Liver (tissue), 9 donors: ENCODE results near the gene CYTH3. TPM values are rescaled to one million over a fixed set of nuclear protein-coding genes. Genes with fewer than 3 reads are reported as not detected.

Experiments used
- DNase-seq: peaks from one replicate; pipeline ENCODE4 v3.0.0-alpha.2; 2017; ENCODE audit warnings: low spot score
- H3K27ac ChIP-seq, 2 donors: one replicate each; pipeline ENCODE4 v1.7.0; 2013; ENCODE audit warnings: inconsistent platforms in 2 of 2, low read length in 2 of 2, control low read depth in 1 of 2, low read depth in 1 of 2, mild to moderate bottlenecking in 1 of 2
- H3K27me3 ChIP-seq, 4 donors: one replicate each; pipeline versions ENCODE4 v1.6.1 to v1.7.0; 2013; ENCODE audit warnings: low read length in 3 of 4, inconsistent platforms in 1 of 4, mild to moderate bottlenecking in 1 of 4, moderate library complexity in 1 of 4; ENCODE audit not compliant: control insufficient read depth in 4 of 4, insufficient read depth in 4 of 4
- H3K36me3 ChIP-seq, 4 donors: one replicate each; pipeline versions ENCODE4 v1.6.1 to v1.7.0; 2013; ENCODE audit warnings: low read length in 3 of 4, mild to moderate bottlenecking in 3 of 4, low read depth in 1 of 4, moderate library complexity in 1 of 4; ENCODE audit not compliant: control insufficient read depth in 4 of 4, insufficient read depth in 3 of 4
- H3K4me1 ChIP-seq, 4 donors: one replicate each; pipeline versions ENCODE4 v1.6.1 to v1.7.0; 2013; ENCODE audit warnings: low read length in 3 of 4, mild to moderate bottlenecking in 3 of 4, moderate library complexity in 1 of 4; ENCODE audit not compliant: control insufficient read depth in 4 of 4, insufficient read depth in 4 of 4
- H3K4me3 ChIP-seq, 3 donors: one replicate each; pipeline versions ENCODE4 v1.6.1 to v1.7.0; 2013; ENCODE audit warnings: low read length in 3 of 3, control low read depth in 1 of 3, low read depth in 1 of 3, mild to moderate bottlenecking in 1 of 3
- H3K9ac ChIP-seq, 2 donors: one replicate each; pipeline ENCODE4 v1.7.0; 2013; ENCODE audit warnings: low read length in 2 of 2, mild to moderate bottlenecking in 2 of 2, moderate library complexity in 2 of 2, control low read depth in 1 of 2, low read depth in 1 of 2
- H3K9me3 ChIP-seq, 4 donors: one replicate each; pipeline versions ENCODE4 v1.6.1 to v1.7.0; 2013; ENCODE audit warnings: low read length in 3 of 4; ENCODE audit not compliant: control insufficient read depth in 4 of 4
- ATF3 ChIP-seq: IDR thresholded peaks from 2 replicates; pipeline ENCODE4 v1.6.1; 2016; ENCODE audit warnings: antibody characterized with exemption
- CTCF ChIP-seq: fragments of 150-350 bp; IDR thresholded peaks from 2 replicates; pipeline ENCODE4 v1.5.1; 2017; ENCODE audit warnings: improper control_type of control experiment, low read depth, low read length; ENCODE audit not compliant: missing input control
- EGR1 ChIP-seq, 2 donors: IDR thresholded peaks; 2 replicates each; pipeline ENCODE4 v1.6.1; 2016 to 2018; ENCODE audit warnings: antibody characterized with exemption in 2 of 2, low read depth in 2 of 2
- FOXA1 ChIP-seq: IDR thresholded peaks from 2 replicates; pipeline ENCODE4 v1.6.1; 2016; ENCODE audit warnings: antibody characterized with exemption
- FOXA2 ChIP-seq: IDR thresholded peaks from 2 replicates; pipeline ENCODE4 v1.6.1; 2016; ENCODE audit warnings: antibody characterized with exemption
- GABPA ChIP-seq, 2 donors: IDR thresholded peaks in 1 of 2; conservative IDR thresholded peaks in 1 of 2; 2 replicates each; pipeline ENCODE4 v1.6.1; 2016; ENCODE audit warnings: antibody characterized with exemption in 2 of 2, mild to moderate bottlenecking in 1 of 2, moderate library complexity in 1 of 2
- HNF4A ChIP-seq, 2 donors: conservative IDR thresholded peaks; 2 replicates each; pipeline ENCODE4 v1.6.1; 2016; ENCODE audit warnings: antibody characterized with exemption in 2 of 2, mild to moderate bottlenecking in 2 of 2
- HNF4G ChIP-seq: IDR thresholded peaks from 2 replicates; pipeline ENCODE4 v1.6.1; 2016; ENCODE audit warnings: antibody characterized with exemption
- JUND ChIP-seq, 2 donors: IDR thresholded peaks; 2 replicates each; pipeline ENCODE4 v1.6.1; 2016; ENCODE audit warnings: antibody characterized with exemption in 2 of 2
- MAX ChIP-seq: IDR thresholded peaks from 2 replicates; pipeline ENCODE4 v1.6.1; 2016; ENCODE audit warnings: antibody characterized with exemption
- NR2F2 ChIP-seq: IDR thresholded peaks from 2 replicates; pipeline ENCODE4 v1.6.1; 2016; ENCODE audit warnings: antibody characterized with exemption
- RAD21 ChIP-seq, 2 donors: IDR thresholded peaks; 2 replicates each; pipeline ENCODE4 v1.6.1; 2016; ENCODE audit warnings: antibody characterized with exemption in 2 of 2, mild to moderate bottlenecking in 2 of 2
- REST ChIP-seq: IDR thresholded peaks from 2 replicates; pipeline ENCODE4 v1.6.1; 2016; ENCODE audit warnings: antibody characterized with exemption, mild to moderate bottlenecking
- RXRA ChIP-seq, 2 donors: IDR thresholded peaks; 2 replicates each; pipeline ENCODE4 v1.6.1; 2017 to 2018; ENCODE audit warnings: antibody characterized with exemption in 2 of 2, mild to moderate bottlenecking in 1 of 2
- SP1 ChIP-seq: IDR thresholded peaks from 2 replicates; pipeline ENCODE4 v1.6.1; 2018; ENCODE audit warnings: antibody characterized with exemption, mild to moderate bottlenecking
- TAF1 ChIP-seq: conservative IDR thresholded peaks from 2 replicates; pipeline ENCODE4 v1.6.1; 2016; ENCODE audit warnings: antibody characterized with exemption, mild to moderate bottlenecking
- YY1 ChIP-seq: IDR thresholded peaks from 2 replicates; pipeline ENCODE4 v1.6.1; 2016; ENCODE audit warnings: antibody characterized with exemption, mild to moderate bottlenecking
- ZBTB33 ChIP-seq: IDR thresholded peaks from 2 replicates; pipeline ENCODE4 v1.6.1; 2016; ENCODE audit warnings: antibody characterized with exemption
- WGBS: extraction: QIAGEN DNeasy Blood & Tissue Kit; methylation state at CpG from one replicate; pipeline ENCODE4 v1.1.7; 2013; 5-methylcytosine and 5-hydroxymethylcytosine counted together
- polyA plus RNA-seq, 2 donors: library from polyadenylated mRNA; stranded (reverse) in 1 of 2; unstranded in 1 of 2; fragments of 200-250 nt in 1 of 2; fragments of >200 nt in 1 of 2; fragmentation: Nextera tagmentation in 1 of 2; extraction: Ambion mirVana in 1 of 2; gene quantifications; one replicate each; pipeline versions ENCODE4 v1.2.1 to v1.2.3, GENCODE V29; 2013 to 2015
- total RNA-seq, 2 donors: library from RNA; depleted of rRNA; stranded (reverse); fragments of >200 nt; gene quantifications; one replicate each; pipeline ENCODE4 v1.2.3, GENCODE V29; 2014
- donor health status: healthy.
- donor health status: healthy.
- donor health status: healthy.
- donor health status: healthy.
- donor health status: healthy.

The CYTH3 gene
- total and polyA plus RNA-seq, 4 donors: 1.1 to 6.3 (median 3.7) TPM

- Histone ChIP-seq H3K9ac (no peak overlapping the region), H3K27ac (no peak overlapping the region), H3K4me3 (no peak overlapping the region), H3K27me3 (no peaks in the 10 kb centered on the region), H3K4me1 (no peaks in the 10 kb centered on the region), H3K36me3 (peaks cover 0 to 6% (median 2%) of the 10 kb centered on the region in 4 donors), H3K9me3 (no peaks in the 10 kb centered on the region)
- DNase-seq: no peak
- no peak for TF ChIP-seq RXRA (IDR thresholded peaks at IDR 0.05)
- TF ChIP-seq FOXA1: no peak
- TF ChIP-seq FOXA2: no peak
- no peak for TF ChIP-seq TAF1
- no peak for TF ChIP-seq EGR1 (IDR thresholded peaks at IDR 0.05; ENCODE audit: low read depth in 2 of 2)
- TF ChIP-seq JUND (IDR thresholded peaks at IDR 0.05): no peak
- TF ChIP-seq HNF4G: no peak
- no peak for TF ChIP-seq MAX
- TF ChIP-seq RAD21 (IDR thresholded peaks at IDR 0.05): no peak
- 86% methylated on average over 13 of the region's 13 CpGs for WGBS
Measured at GRCh38 chr7:6167004-6167551, 105.3 kb downstream of the CYTH3 start.

- H3K9ac ChIP-seq: no peak overlapping the region
- H3K27ac ChIP-seq: no peak overlapping the region
- no peak for TF ChIP-seq NR2F2
- TF ChIP-seq FOXA2: no peak
- TF ChIP-seq ZBTB33: no peak
- TF ChIP-seq RAD21 (IDR thresholded peaks at IDR 0.05): no peak
- no peak for TF ChIP-seq EGR1 (IDR thresholded peaks at IDR 0.05; ENCODE audit: low read depth in 2 of 2)
- TF ChIP-seq CTCF: no peak
- no peak for TF ChIP-seq RXRA (IDR thresholded peaks at IDR 0.05)
- no peak for TF ChIP-seq GABPA (IDR thresholded peaks at IDR 0.05 in 1 of 2, conservative IDR thresholded peaks at IDR 0.05 in 1 of 2)
- no peak for TF ChIP-seq FOXA1
- TF ChIP-seq MAX: no peak
- no peak for TF ChIP-seq HNF4A (conservative IDR thresholded peaks at IDR 0.05)
- no peak for TF ChIP-seq SP1
- no peak for TF ChIP-seq YY1
- no peak for TF ChIP-seq ATF3
- TF ChIP-seq HNF4G: no peak
- TF ChIP-seq TAF1: no peak
- TF ChIP-seq REST: no peak
- TF ChIP-seq JUND (IDR thresholded peaks at IDR 0.05): no peak
- no peak overlapping the region for H3K4me3 ChIP-seq
- H3K27me3 ChIP-seq: no peaks in the 10 kb centered on the region
- 95% methylated on average over 13 of the region's 13 CpGs for WGBS
- H3K36me3 ChIP-seq: peaks cover 0 to 6% (median 3%) of the 10 kb centered on the region in 4 donors
- no peak for DNase-seq
- no peaks in the 10 kb centered on the region for H3K4me1 ChIP-seq
- H3K9me3 ChIP-seq: no peaks in the 10 kb centered on the region
Measured at GRCh38 chr7:6166443-6166891, 106.0 kb downstream of the CYTH3 start.
